ENCODE data around the gene MCM9. TPM values are rescaled to one million over a fixed set of nuclear protein-coding genes. Genes with fewer than 3 reads are reported as not detected.

MCM9 gene
- total and polyA plus RNA-seq, 2 donors (not counting 1 experiment from before 2014, with no cell fraction given), result 14.0 to 54.5 TPM

DNA sequence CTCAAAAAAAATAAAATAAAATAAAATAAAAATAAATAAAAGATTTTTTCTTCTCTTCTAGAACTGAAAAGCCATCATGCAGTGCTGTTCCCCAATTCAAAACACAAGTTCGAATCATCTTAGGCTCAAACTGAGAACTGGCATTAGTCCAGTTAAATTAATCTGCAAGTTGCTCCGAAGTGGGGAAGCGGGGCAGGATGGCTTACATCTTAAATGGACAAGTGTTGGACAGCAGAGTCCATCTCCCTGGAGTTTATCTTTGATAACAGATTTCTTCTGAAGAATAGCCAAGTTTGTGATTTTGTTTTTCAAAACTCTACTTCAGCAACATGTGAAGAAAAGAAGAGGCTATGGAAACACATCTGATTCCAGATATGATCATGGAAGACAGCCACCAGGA, 152.3 kb downstream of the MCM9 start:
- no peak for DNase-seq
- Histone ChIP-seq H3K36me3 (replicated peaks in 1 of 2; ENCODE audit: control extremely low read depth in 1 of 2, control insufficient read depth in 1 of 2, extremely low read depth in 1 of 2, insufficient read depth in 2 of 2, low read length in 1 of 2) (no peaks in the 10 kb centered on the region), H4K20me1 (ENCODE audit: control insufficient read depth, insufficient read depth, low read length, poor library complexity, severe bottlenecking) (no peaks in the 10 kb centered on the region), H3K4me3 (ENCODE audit: control extremely low read depth in 1 of 5, extremely low read depth in 1 of 5, insufficient read depth in 1 of 5, low read depth in 2 of 5, low read length in 4 of 5) (no peak overlapping the region), H2AFZ (ENCODE audit: insufficient read depth, low read depth, low read length, poor library complexity, severe bottlenecking) (no peak overlapping the region), H3K9ac (ENCODE audit: low read length) (no peak overlapping the region), H3K27ac (ENCODE audit: low read length in 2 of 2) (no peak overlapping the region), H3K4me1 (ENCODE audit: control insufficient read depth in 2 of 2, insufficient read depth in 2 of 2, low read length in 2 of 2) (peaks cover 1 to 5% of the 10 kb centered on the region in 2 donors), H3K4me2 (replicated peaks; ENCODE audit: low read depth, low read length, poor library complexity, severe bottlenecking) (no peak overlapping the region), H3K79me2 (ENCODE audit: control insufficient read depth, insufficient read depth, low read length) (no peaks in the 10 kb centered on the region), H3K9me3 (ENCODE audit: control extremely low read depth in 1 of 3, control insufficient read depth in 2 of 3, insufficient read depth in 1 of 3, low read length in 2 of 3) (no peaks in the 10 kb centered on the region), H3K27me3 (replicated peaks in 1 of 4; ENCODE audit: control extremely low read depth in 1 of 4, control insufficient read depth in 3 of 4, insufficient read depth in 4 of 4, low read length in 3 of 4) (no peaks in the 10 kb centered on the region)
- H3K4me3 Mint-ChIP-seq, result no peak overlapping the region
- WGBS (ENCODE audit: insufficient coverage), result 82% methylated on average over 3 of the region's 3 CpGs
- H3K27me3 Mint-ChIP-seq, result no peaks in the 10 kb centered on the region
- ChIA-PET POLR2A (no interaction called here), CTCF (interaction anchor here (1.0 to 1.6 kb wide), 2 partner anchors 11 to 217 kb away, joined by 3 to 6 read pairs; no protein-coding TSS in a partner anchor)
- intact Hi-C loops (cut with micrococcal nuclease), result no loop called here
- TF ChIP-seq, protein P1, sequence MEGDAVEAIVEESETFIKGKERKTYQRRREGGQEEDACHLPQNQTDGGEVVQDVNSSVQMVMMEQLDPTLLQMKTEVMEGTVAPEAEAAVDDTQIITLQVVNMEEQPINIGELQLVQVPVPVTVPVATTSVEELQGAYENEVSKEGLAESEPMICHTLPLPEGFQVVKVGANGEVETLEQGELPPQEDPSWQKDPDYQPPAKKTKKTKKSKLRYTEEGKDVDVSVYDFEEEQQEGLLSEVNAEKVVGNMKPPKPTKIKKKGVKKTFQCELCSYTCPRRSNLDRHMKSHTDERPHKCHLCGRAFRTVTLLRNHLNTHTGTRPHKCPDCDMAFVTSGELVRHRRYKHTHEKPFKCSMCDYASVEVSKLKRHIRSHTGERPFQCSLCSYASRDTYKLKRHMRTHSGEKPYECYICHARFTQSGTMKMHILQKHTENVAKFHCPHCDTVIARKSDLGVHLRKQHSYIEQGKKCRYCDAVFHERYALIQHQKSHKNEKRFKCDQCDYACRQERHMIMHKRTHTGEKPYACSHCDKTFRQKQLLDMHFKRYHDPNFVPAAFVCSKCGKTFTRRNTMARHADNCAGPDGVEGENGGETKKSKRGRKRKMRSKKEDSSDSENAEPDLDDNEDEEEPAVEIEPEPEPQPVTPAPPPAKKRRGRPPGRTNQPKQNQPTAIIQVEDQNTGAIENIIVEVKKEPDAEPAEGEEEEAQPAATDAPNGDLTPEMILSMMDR (IDR thresholded peaks at IDR 0.05), result no peak
- no peak for TF ChIP-seq EZH2 (IDR thresholded peaks at IDR 0.05; ENCODE audit: borderline replicate concordance, insufficient read depth, low read depth, low read length, poor library complexity, severe bottlenecking)
- no peaks in the 10 kb centered on the region for H3K9me3 Mint-ChIP-seq (ENCODE audit: insufficient read depth)
- H3K27ac Mint-ChIP-seq, result no peak overlapping the region
- peaks cover 3% of the 10 kb centered on the region for H3K4me1 Mint-ChIP-seq
- no peak for ATAC-seq (ENCODE audit: low read depth)

DNA sequence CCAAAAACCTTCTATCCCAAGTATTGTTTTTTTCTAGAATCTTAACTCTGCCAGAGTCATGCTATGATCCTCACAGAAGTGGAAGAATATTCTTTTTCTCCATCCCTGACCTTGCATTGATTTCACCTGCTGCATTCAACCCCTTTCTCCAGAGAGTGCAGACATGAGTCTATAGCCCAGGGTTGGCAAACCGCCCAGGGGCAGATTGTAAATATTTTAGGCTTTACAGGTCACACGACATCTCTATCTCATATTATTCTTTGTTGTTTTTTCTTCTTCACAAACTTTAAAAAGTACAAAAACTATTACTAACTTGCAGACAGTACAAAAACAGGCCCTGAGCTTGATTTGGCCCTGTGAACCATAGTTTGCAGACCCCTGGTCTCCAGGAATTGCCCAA, 153.1 kb downstream of the MCM9 start:
- Mint-ChIP-seq H3K27ac (no peak overlapping the region), H3K27me3 (no peaks in the 10 kb centered on the region), H3K4me3 (no peak overlapping the region), H3K9me3 (ENCODE audit: insufficient read depth) (no peaks in the 10 kb centered on the region), H3K4me1 (no peaks in the 10 kb centered on the region)
- H3K4me2 ChIP-seq (replicated peaks; ENCODE audit: low read depth, low read length, poor library complexity, severe bottlenecking), result no peak overlapping the region
- no peaks in the 10 kb centered on the region for H3K4me1 ChIP-seq (ENCODE audit: control insufficient read depth in 2 of 2, insufficient read depth in 2 of 2, low read length in 2 of 2)
- DNase-seq, result no peak
- H3K27me3 ChIP-seq (replicated peaks in 1 of 4; ENCODE audit: control extremely low read depth in 1 of 4, control insufficient read depth in 3 of 4, insufficient read depth in 4 of 4, low read length in 3 of 4), result no peaks in the 10 kb centered on the region
- H2AFZ ChIP-seq (ENCODE audit: insufficient read depth, low read depth, low read length, poor library complexity, severe bottlenecking), result no peak overlapping the region
- WGBS (ENCODE audit: insufficient coverage), result no CpG with 5 or more reads among the region's 2 CpGs
- no peaks in the 10 kb centered on the region for H3K36me3 ChIP-seq (replicated peaks in 1 of 2; ENCODE audit: control extremely low read depth in 1 of 2, control insufficient read depth in 1 of 2, extremely low read depth in 1 of 2, insufficient read depth in 2 of 2, low read length in 1 of 2)
- ChIA-PET POLR2A (no interaction called here), CTCF (no interaction called here)
- intact Hi-C loops (cut with micrococcal nuclease), result no loop called here
- H3K27ac ChIP-seq (ENCODE audit: low read length in 2 of 2), result no peak overlapping the region
- no peak overlapping the region for H3K9ac ChIP-seq (ENCODE audit: low read length)
- ATAC-seq (ENCODE audit: low read depth), result no peak
- no peaks in the 10 kb centered on the region for H4K20me1 ChIP-seq (ENCODE audit: control insufficient read depth, insufficient read depth, low read length, poor library complexity, severe bottlenecking)
- H3K9me3 ChIP-seq (ENCODE audit: control extremely low read depth in 1 of 3, control insufficient read depth in 2 of 3, insufficient read depth in 1 of 3, low read length in 2 of 3), result no peaks in the 10 kb centered on the region
- H3K4me3 ChIP-seq (ENCODE audit: control extremely low read depth in 1 of 5, extremely low read depth in 1 of 5, insufficient read depth in 1 of 5, low read depth in 2 of 5, low read length in 4 of 5), result no peak overlapping the region
- no peak for TF ChIP-seq EZH2 (IDR thresholded peaks at IDR 0.05; ENCODE audit: borderline replicate concordance, insufficient read depth, low read depth, low read length, poor library complexity, severe bottlenecking)
- TF ChIP-seq, protein P1 (IDR thresholded peaks at IDR 0.05), result no peak
- no peaks in the 10 kb centered on the region for H3K79me2 ChIP-seq (ENCODE audit: control insufficient read depth, insufficient read depth, low read length)
